ENCODE measurements around the gene NEIL1. TPM values are rescaled to one million over a fixed set of nuclear protein-coding genes. Genes with fewer than 3 reads are reported as not detected.
"Not testable (repeated sequence)": the region's sequence is repeated elsewhere in the genome, so short reads cannot be mapped to it uniquely, and the experiment has no call there.

NEIL1 gene
- total and polyA plus RNA-seq, 2 donors (not counting 1 experiment from before 2014, with no cell fraction given), result 0.68 to 6.3 TPM

GRCh38 chr15:75347222-75348033 is 589 bp downstream of the NEIL1 start:
- Histone ChIP-seq H3K4me1 (ENCODE audit: control insufficient read depth, extremely low read depth, insufficient read depth, low read length) (no peaks in the 10 kb centered on the region), H3K36me3 (ENCODE audit: control insufficient read depth, insufficient read depth, low read length) (no peaks in the 10 kb centered on the region), H2AFZ (ENCODE audit: low read length) (peak overlapping the region; percentile 59), H3K27me3 (ENCODE audit: control insufficient read depth, insufficient read depth, low read length) (peaks cover 5% of the 10 kb centered on the region), H3K9ac (ENCODE audit: insufficient read depth, low read length) (peak overlapping the region; percentile 50), H3K27ac (ENCODE audit: insufficient read depth, low read length) (no peak overlapping the region), H3K79me2 (ENCODE audit: control insufficient read depth, insufficient read depth, low read length) (no peaks in the 10 kb centered on the region), H4K20me1 (ENCODE audit: control insufficient read depth, extremely low read depth, insufficient read depth, low read length) (no peaks in the 10 kb centered on the region), H3K4me3 (replicated peaks in 1 of 4; ENCODE audit: control extremely low read depth in 1 of 4, insufficient read depth in 1 of 4, low read depth in 3 of 4, low read length in 4 of 4) (peak overlapping the region; percentile 56 to 79 (median 72)), H3K4me2 (ENCODE audit: extremely low read depth, insufficient read depth, low read length) (peak overlapping the region; percentile 93), H3K9me3 (ENCODE audit: control insufficient read depth, insufficient read depth, low read depth, low read length) (no peaks in the 10 kb centered on the region)
- TF ChIP-seq EZH2 (IDR thresholded peaks at IDR 0.05; ENCODE audit: low read length, missing control alignments) (no peak), CTCF (conservative IDR thresholded peaks at IDR 0.05 in 1 of 2, IDR thresholded peaks at IDR 0.05 in 1 of 2; ENCODE audit: low read depth in 1 of 2, low read length in 2 of 2) (no peak)
- DNase-seq (ENCODE audit: low read depth in 2 of 2), result peak in 1 of 2 donors; percentile 34

- no peaks in the 10 kb centered on the region for H3K4me1 ChIP-seq (ENCODE audit: control insufficient read depth, extremely low read depth, insufficient read depth, low read length)
- DNase-seq (ENCODE audit: low read depth in 2 of 2), result no peak
- H3K9me3 ChIP-seq (ENCODE audit: control insufficient read depth, insufficient read depth, low read depth, low read length), result no peaks in the 10 kb centered on the region
- H3K4me3 ChIP-seq (replicated peaks in 1 of 4; ENCODE audit: control extremely low read depth in 1 of 4, insufficient read depth in 1 of 4, low read depth in 3 of 4, low read length in 4 of 4), result peak overlapping the region; percentile 56 to 79 (median 72)
- no peak for TF ChIP-seq CTCF (conservative IDR thresholded peaks at IDR 0.05 in 1 of 2, IDR thresholded peaks at IDR 0.05 in 1 of 2; ENCODE audit: low read depth in 1 of 2, low read length in 2 of 2)
- TF ChIP-seq EZH2 (IDR thresholded peaks at IDR 0.05; ENCODE audit: low read length, missing control alignments), result no peak
- H4K20me1 ChIP-seq (ENCODE audit: control insufficient read depth, extremely low read depth, insufficient read depth, low read length), result no peaks in the 10 kb centered on the region
- peak overlapping the region; percentile 50 for H3K9ac ChIP-seq (ENCODE audit: insufficient read depth, low read length)
- H3K27me3 ChIP-seq (ENCODE audit: control insufficient read depth, insufficient read depth, low read length), result peaks cover 5% of the 10 kb centered on the region
- peak overlapping the region; percentile 59 for H2AFZ ChIP-seq (ENCODE audit: low read length)
- H3K79me2 ChIP-seq (ENCODE audit: control insufficient read depth, insufficient read depth, low read length), result no peaks in the 10 kb centered on the region
- peak overlapping the region; percentile 93 for H3K4me2 ChIP-seq (ENCODE audit: extremely low read depth, insufficient read depth, low read length)
- H3K36me3 ChIP-seq (ENCODE audit: control insufficient read depth, insufficient read depth, low read length), result no peaks in the 10 kb centered on the region
- H3K27ac ChIP-seq (ENCODE audit: insufficient read depth, low read length), result no peak overlapping the region
Measured at GRCh38 chr15:75348034-75348561, 1.3 kb downstream of the NEIL1 start.

GRCh38 chr15:75348562-75349350 is 1.9 kb downstream of the NEIL1 start:
- Histone ChIP-seq H2AFZ (ENCODE audit: low read length) (peak overlapping the region; percentile 33), H3K79me2 (ENCODE audit: control insufficient read depth, insufficient read depth, low read length) (no peaks in the 10 kb centered on the region), H3K4me1 (ENCODE audit: control insufficient read depth, extremely low read depth, insufficient read depth, low read length) (no peaks in the 10 kb centered on the region), H3K27me3 (ENCODE audit: control insufficient read depth, insufficient read depth, low read length) (peaks cover 5% of the 10 kb centered on the region), H4K20me1 (ENCODE audit: control insufficient read depth, extremely low read depth, insufficient read depth, low read length) (no peaks in the 10 kb centered on the region), H3K4me2 (ENCODE audit: extremely low read depth, insufficient read depth, low read length) (peak overlapping the region; percentile 59), H3K9ac (ENCODE audit: insufficient read depth, low read length) (no peak overlapping the region), H3K9me3 (ENCODE audit: control insufficient read depth, insufficient read depth, low read depth, low read length) (no peaks in the 10 kb centered on the region), H3K27ac (ENCODE audit: insufficient read depth, low read length) (no peak overlapping the region), H3K36me3 (ENCODE audit: control insufficient read depth, insufficient read depth, low read length) (no peaks in the 10 kb centered on the region), H3K4me3 (replicated peaks in 1 of 4; ENCODE audit: control extremely low read depth in 1 of 4, insufficient read depth in 1 of 4, low read depth in 3 of 4, low read length in 4 of 4) (peak overlapping the region; percentile 56 to 79 (median 70))
- DNase-seq (ENCODE audit: low read depth in 2 of 2), result no peak
- TF ChIP-seq EZH2 (IDR thresholded peaks at IDR 0.05; ENCODE audit: low read length, missing control alignments), result peak; percentile 75
- TF ChIP-seq CTCF (conservative IDR thresholded peaks at IDR 0.05 in 1 of 2, IDR thresholded peaks at IDR 0.05 in 1 of 2; ENCODE audit: low read depth in 1 of 2, low read length in 2 of 2), result no peak

- not testable (repeated sequence) for H3K9ac ChIP-seq (ENCODE audit: insufficient read depth, low read length); H4K20me1 ChIP-seq (ENCODE audit: control insufficient read depth, extremely low read depth, insufficient read depth, low read length); H3K4me1 ChIP-seq (ENCODE audit: control insufficient read depth, extremely low read depth, insufficient read depth, low read length); H3K27me3 ChIP-seq (ENCODE audit: control insufficient read depth, insufficient read depth, low read length); H3K27ac ChIP-seq (ENCODE audit: insufficient read depth, low read length); H3K9me3 ChIP-seq (ENCODE audit: control insufficient read depth, insufficient read depth, low read depth, low read length); H2AFZ ChIP-seq (ENCODE audit: low read length); H3K79me2 ChIP-seq (ENCODE audit: control insufficient read depth, insufficient read depth, low read length); H3K4me2 ChIP-seq (ENCODE audit: extremely low read depth, insufficient read depth, low read length); H3K36me3 ChIP-seq (ENCODE audit: control insufficient read depth, insufficient read depth, low read length); DNase-seq (ENCODE audit: low read depth in 2 of 2); H3K4me3 ChIP-seq (replicated peaks in 1 of 4; ENCODE audit: control extremely low read depth in 1 of 4, insufficient read depth in 1 of 4, low read depth in 3 of 4, low read length in 4 of 4)
Measured at GRCh38 chr15:75349351-75349669, 2.5 kb downstream of the NEIL1 start.

Measured in fibroblast of lung (primary cell).